K562 (cell line): ENCODE data around the gene WDR64.

Experiments
- EP400 ChIP-seq: fragments of 450-650 bp; IDR thresholded peaks from 2 replicates; pipeline ENCODE4 v1.6.1; 2017; ENCODE audit warnings: antibody characterized with exemption, mild to moderate bottlenecking, moderate library complexity
- FUS ChIP-seq: fragments of 200-400 bp; formaldehyde crosslinking; optimal IDR thresholded peaks from 2 replicates; pipeline ENCODE3; 2017; ENCODE audit warnings: low read depth, low read length
- NFE2 ChIP-seq: IDR thresholded peaks from 2 replicates; pipeline ENCODE4 v1.6.1; 2014; ENCODE audit warnings: antibody characterized with exemption, low read depth
- SETDB1 ChIP-seq: IDR thresholded peaks from one replicate; pipeline ENCODE4 v1.6.1; 2012; ENCODE audit warnings: low read length, control low read depth, inconsistent platforms
- VEZF1 ChIP-seq: fragments of 200-800 bp; sonication (Bioruptor generic); IDR thresholded peaks from 2 replicates; pipeline ENCODE4 v1.6.1; 2017; ENCODE audit warnings: missing genetic modification characterization, missing compliant biosample characterization
- ZNF239 ChIP-seq: fragments of 250-450 bp; sonication (Bioruptor Pico); IDR thresholded peaks from 2 replicates; pipeline ENCODE4 v1.4.0; 2020; ENCODE audit warnings: mild to moderate bottlenecking
- ZNF274 ChIP-seq: IDR thresholded peaks from 2 replicates; pipeline ENCODE4 v1.6.1; 2011; ENCODE audit warnings: low read depth, mild to moderate bottlenecking, low read length, moderate library complexity, borderline replicate concordance

GRCh38 chr1:241605146-241605805, 46.8 kb upstream of the WDR64 start:
- TF ChIP-seq ZNF239 (CRISPR knock-in tag) (no peak), FUS (no peak), EP400 (no peak), ZNF274 (no peak), VEZF1 (no peak), SETDB1 (no peak), NFE2 (no peak)
